Prostate gland (tissue), 2 donors: ENCODE measurements around the gene KRTAP4-16. TPM values are rescaled to one million over a fixed set of nuclear protein-coding genes. Genes with fewer than 3 reads are reported as not detected.

Experiments used
- DNase-seq: peaks from one replicate; pipeline ENCODE4 v3.0.0-alpha.2; 2019; ENCODE audit warnings: low spot score
- H3K27ac ChIP-seq, 2 donors: fragments of 200-600 bp; sonication (generic); 2 replicates each; pipeline ENCODE4 v1.5.1; 2017 to 2019
- H3K27me3 ChIP-seq: fragments of 200-600 bp; sonication (generic); replicated peaks from 2 replicates; pipeline ENCODE4 v1.5.1; 2019; ENCODE audit not compliant: insufficient read depth
- H3K36me3 ChIP-seq, 2 donors: fragments of 200-600 bp; sonication (generic); 1 replicate in 1 of 2; 2 replicates in 1 of 2; pipeline versions ENCODE4 v1.5.1 to v1.8.1; 2017 to 2019
- H3K4me1 ChIP-seq: fragments of 200-600 bp; sonication (generic); replicated peaks from 2 replicates; pipeline ENCODE4 v1.5.1; 2019
- H3K4me3 ChIP-seq, 2 donors: fragments of 200-600 bp; sonication (generic); 2 replicates each; pipeline ENCODE4 v1.5.1; 2017 to 2019
- H3K9me3 ChIP-seq: fragments of 200-600 bp; sonication (generic); 2 replicates; pipeline ENCODE4 v1.5.1; 2017
- POLR2A ChIP-seq: fragments of 450-650 bp; IDR thresholded peaks from one replicate; pipeline ENCODE4 v1.6.1; 2016; ENCODE audit warnings: antibody characterized with exemption, mild to moderate bottlenecking
- POLR2AphosphoS5 ChIP-seq: sonication (generic); formaldehyde crosslinking; IDR thresholded peaks from one replicate; pipeline ENCODE4 v1.6.1; 2017; ENCODE audit warnings: antibody characterized with exemption
- WGBS: methylation state at CpG from one replicate; pipeline ENCODE4 v1.1.5; 2018; 5-methylcytosine and 5-hydroxymethylcytosine counted together
- intact Hi-C: fragments of 100-400 bp; cut with DNase I; formaldehyde crosslinking; loops from one replicate; pipeline ENCODE4 v1.14.2; 2022
- total RNA-seq, 2 donors: library from RNA; depleted of rRNA; stranded (reverse); fragments of >200 nt; gene quantifications; one replicate each; pipeline ENCODE4 v1.1.0, GENCODE V29; 2016
- TF ChIP-seq, protein P1 (sequence below), 4 experiments: fragments of 200-600 bp in 2 of 4; fragments of 450-650 bp in 2 of 4; sonication (generic) in 2 of 4; IDR thresholded peaks; 1 replicate in 3 of 4; 2 replicates in 1 of 4; pipeline ENCODE4 v1.5.1; 2016 to 2019; ENCODE audit warnings: antibody characterized with exemption in 4 of 4, mild to moderate bottlenecking in 2 of 4, moderate library complexity in 2 of 4

KRTAP4-16 gene
- total RNA-seq, 2 donors from 2014 or later = not detected

DNA sequence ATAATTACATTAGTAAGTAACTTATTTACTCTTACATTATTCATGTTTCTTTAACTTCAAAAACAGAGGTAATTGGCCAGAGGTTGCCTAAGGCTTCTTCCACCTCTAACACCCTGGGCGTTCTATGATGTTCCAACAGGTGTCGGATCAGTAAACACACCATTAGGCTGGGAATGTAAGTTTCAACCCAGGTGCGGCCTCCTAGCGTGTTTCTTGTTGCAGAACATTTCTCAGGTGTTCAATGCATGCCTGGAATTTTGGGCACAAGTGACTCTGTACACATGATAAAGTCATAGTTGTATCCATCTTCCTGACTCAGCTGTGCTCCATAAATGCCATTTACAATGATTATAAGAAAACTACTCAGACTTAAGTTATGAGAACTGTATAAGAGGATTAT is 48.0 kb downstream of the KRTAP4-16 start:
- no peak overlapping the region for H3K4me3 ChIP-seq
- no peak for DNase-seq
- no peak for TF ChIP-seq POLR2AphosphoS5
- H3K27ac ChIP-seq = no peak overlapping the region
- H3K4me1 ChIP-seq = no peaks in the 10 kb centered on the region
- H3K9me3 ChIP-seq = no peaks in the 10 kb centered on the region
- H3K27me3 ChIP-seq = no peaks in the 10 kb centered on the region
- WGBS = 81% methylated on average over 4 of the region's 4 CpGs
- no peaks in the 10 kb centered on the region for H3K36me3 ChIP-seq
- intact Hi-C loops = no loop called here

DNA sequence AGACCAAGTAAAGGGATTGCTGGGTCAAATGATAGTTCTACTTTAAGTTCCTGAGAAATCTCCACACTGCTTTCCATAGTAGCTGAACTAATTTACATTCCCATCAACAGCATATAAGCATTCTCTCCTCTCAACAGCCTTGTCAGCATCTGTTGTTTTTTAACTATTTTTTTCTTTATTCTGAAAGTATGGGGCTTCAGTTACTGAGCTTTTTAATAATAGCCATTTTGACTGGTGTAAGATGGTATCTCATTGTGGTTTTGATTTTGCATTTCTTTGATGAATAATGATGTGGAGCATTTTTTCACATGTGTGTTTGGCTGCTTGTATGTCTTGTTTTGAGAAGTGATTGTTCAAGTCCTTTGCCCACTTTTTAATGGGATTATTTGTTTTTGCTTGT is 49.4 kb downstream of the KRTAP4-16 start:
- Histone ChIP-seq H3K27ac (no peak overlapping the region), H3K4me3 (no peak overlapping the region), H3K4me1 (no peaks in the 10 kb centered on the region), H3K36me3 (no peaks in the 10 kb centered on the region), H3K27me3 (no peaks in the 10 kb centered on the region), H3K9me3 (no peaks in the 10 kb centered on the region)
- intact Hi-C loops = no loop called here
- no peak for DNase-seq
- TF ChIP-seq POLR2A (no peak), POLR2AphosphoS5 (no peak)
- TF ChIP-seq, protein P1, sequence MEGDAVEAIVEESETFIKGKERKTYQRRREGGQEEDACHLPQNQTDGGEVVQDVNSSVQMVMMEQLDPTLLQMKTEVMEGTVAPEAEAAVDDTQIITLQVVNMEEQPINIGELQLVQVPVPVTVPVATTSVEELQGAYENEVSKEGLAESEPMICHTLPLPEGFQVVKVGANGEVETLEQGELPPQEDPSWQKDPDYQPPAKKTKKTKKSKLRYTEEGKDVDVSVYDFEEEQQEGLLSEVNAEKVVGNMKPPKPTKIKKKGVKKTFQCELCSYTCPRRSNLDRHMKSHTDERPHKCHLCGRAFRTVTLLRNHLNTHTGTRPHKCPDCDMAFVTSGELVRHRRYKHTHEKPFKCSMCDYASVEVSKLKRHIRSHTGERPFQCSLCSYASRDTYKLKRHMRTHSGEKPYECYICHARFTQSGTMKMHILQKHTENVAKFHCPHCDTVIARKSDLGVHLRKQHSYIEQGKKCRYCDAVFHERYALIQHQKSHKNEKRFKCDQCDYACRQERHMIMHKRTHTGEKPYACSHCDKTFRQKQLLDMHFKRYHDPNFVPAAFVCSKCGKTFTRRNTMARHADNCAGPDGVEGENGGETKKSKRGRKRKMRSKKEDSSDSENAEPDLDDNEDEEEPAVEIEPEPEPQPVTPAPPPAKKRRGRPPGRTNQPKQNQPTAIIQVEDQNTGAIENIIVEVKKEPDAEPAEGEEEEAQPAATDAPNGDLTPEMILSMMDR (IDR thresholded peaks at IDR 0.05) = no peak

Other genes starting within 250 kb of the KRTAP4-16 start
- not detected for gene KRT12, start 235.0 kb downstream of the KRTAP4-16 start, total RNA-seq
- not detected for gene KRT20, start 217.0 kb downstream of the KRTAP4-16 start, total RNA-seq
- 10 to 100 TPM; 19.6 to 38.9 TPM for gene KRT23, start 164.6 kb downstream of the KRTAP4-16 start, total RNA-seq
- not detected for gene KRT39, start 135.3 kb downstream of the KRTAP4-16 start, total RNA-seq
- under 1 TPM in 1 of 2 donors, not detected in 1; 0.74 TPM for gene KRT40, start 117.9 kb downstream of the KRTAP4-16 start, total RNA-seq
- gene KRTAP3-3, start 108.0 kb downstream of the KRTAP4-16 start, total RNA-seq = not detected
- gene KRTAP3-2, start 102.3 kb downstream of the KRTAP4-16 start, total RNA-seq = not detected
- gene KRTAP3-1, start 93.1 kb downstream of the KRTAP4-16 start, total RNA-seq = not detected
- gene KRTAP1-5, start 75.0 kb downstream of the KRTAP4-16 start, total RNA-seq = under 1 TPM in 1 of 2 donors, not detected in 1; 0.51 TPM
- not detected for gene KRTAP1-4, start 72.0 kb downstream of the KRTAP4-16 start, total RNA-seq
- not detected for gene KRTAP1-3, start 67.3 kb downstream of the KRTAP4-16 start, total RNA-seq
- gene KRTAP1-1, start 60.8 kb downstream of the KRTAP4-16 start, total RNA-seq = 1 to 10 TPM in 1 of 2 donors, not detected in 1; 1.4 TPM
- not detected for gene KRTAP2-1, start 54.9 kb downstream of the KRTAP4-16 start, total RNA-seq
- not detected for gene KRTAP2-2, start 47.0 kb downstream of the KRTAP4-16 start, total RNA-seq
- gene KRTAP2-3, start 42.1 kb downstream of the KRTAP4-16 start, total RNA-seq = not detected
- not detected for gene KRTAP2-4, start 36.3 kb downstream of the KRTAP4-16 start, total RNA-seq
- not detected for gene KRTAP4-7, start 18.1 kb downstream of the KRTAP4-16 start, total RNA-seq
- gene KRTAP4-8, start 4.1 kb downstream of the KRTAP4-16 start, total RNA-seq = not detected
- gene KRTAP4-9, start 3.2 kb upstream of the KRTAP4-16 start, total RNA-seq = not detected
- not detected for gene KRTAP4-11, start 16.2 kb upstream of the KRTAP4-16 start, total RNA-seq
- gene KRTAP4-12, start 22.0 kb upstream of the KRTAP4-16 start, total RNA-seq = not detected
- not detected for gene KRTAP4-6, start 38.3 kb upstream of the KRTAP4-16 start, total RNA-seq
- not detected for gene KRTAP4-5, start 47.6 kb upstream of the KRTAP4-16 start, total RNA-seq
- gene KRTAP4-4, start 58.5 kb upstream of the KRTAP4-16 start, total RNA-seq = not detected
- not detected for gene KRTAP4-3, start 66.0 kb upstream of the KRTAP4-16 start, total RNA-seq
- gene KRTAP4-2, start 76.0 kb upstream of the KRTAP4-16 start, total RNA-seq = not detected
- not detected for gene KRTAP4-1, start 82.7 kb upstream of the KRTAP4-16 start, total RNA-seq
- not detected for gene KRTAP9-1, start 87.7 kb upstream of the KRTAP4-16 start, total RNA-seq
- not detected for gene KRTAP9-2, start 124.4 kb upstream of the KRTAP4-16 start, total RNA-seq
- gene KRTAP9-3, start 130.2 kb upstream of the KRTAP4-16 start, total RNA-seq = not detected
- not detected for gene KRTAP9-8, start 135.8 kb upstream of the KRTAP4-16 start, total RNA-seq
- not detected for gene KRTAP9-4, start 147.5 kb upstream of the KRTAP4-16 start, total RNA-seq
- gene KRTAP9-9, start 153.2 kb upstream of the KRTAP4-16 start, total RNA-seq = not detected
- gene KRTAP9-6, start 163.2 kb upstream of the KRTAP4-16 start, total RNA-seq = not detected
- not detected for gene KRTAP9-7, start 173.5 kb upstream of the KRTAP4-16 start, total RNA-seq
- gene KRTAP29-1, start 200.6 kb upstream of the KRTAP4-16 start, total RNA-seq = not detected
- not detected for gene KRTAP16-1, start 207.1 kb upstream of the KRTAP4-16 start, total RNA-seq
- gene KRTAP17-1, start 213.5 kb upstream of the KRTAP4-16 start, total RNA-seq = not detected
- gene KRT33A, start 248.6 kb upstream of the KRTAP4-16 start, total RNA-seq = not detected